LNCaP clone FGC (cell line): ENCODE results near the gene CHRND.

ENCODE experiments used
- DNase-seq: peaks from one replicate; pipeline ENCODE4 v3.0.0-alpha.2; 2011; ENCODE audit warnings: low read depth
- H3K4me3 ChIP-seq: 2 replicates; pipeline ENCODE4 v1.5.1; 2011; ENCODE audit warnings: mild to moderate bottlenecking, low read depth, low read length, control low read depth
- CTCF ChIP-seq: IDR thresholded peaks from 2 replicates; pipeline ENCODE4 v1.5.1; 2012; ENCODE audit warnings: mild to moderate bottlenecking; ENCODE audit not compliant: control insufficient read depth, insufficient read depth; ENCODE audit errors: extremely low read depth

Gene CHRND

GRCh38 chr2:232498452-232498851, 27.5 kb upstream of the CHRND start:
- DNase-seq, result no peak
- TF ChIP-seq CTCF, result no peak
- no peak overlapping the region for H3K4me3 ChIP-seq

GRCh38 chr2:232501331-232501771, 24.6 kb upstream of the CHRND start:
- TF ChIP-seq CTCF, result no peak
- no peak overlapping the region for H3K4me3 ChIP-seq
- DNase-seq, result no peak

DNA sequence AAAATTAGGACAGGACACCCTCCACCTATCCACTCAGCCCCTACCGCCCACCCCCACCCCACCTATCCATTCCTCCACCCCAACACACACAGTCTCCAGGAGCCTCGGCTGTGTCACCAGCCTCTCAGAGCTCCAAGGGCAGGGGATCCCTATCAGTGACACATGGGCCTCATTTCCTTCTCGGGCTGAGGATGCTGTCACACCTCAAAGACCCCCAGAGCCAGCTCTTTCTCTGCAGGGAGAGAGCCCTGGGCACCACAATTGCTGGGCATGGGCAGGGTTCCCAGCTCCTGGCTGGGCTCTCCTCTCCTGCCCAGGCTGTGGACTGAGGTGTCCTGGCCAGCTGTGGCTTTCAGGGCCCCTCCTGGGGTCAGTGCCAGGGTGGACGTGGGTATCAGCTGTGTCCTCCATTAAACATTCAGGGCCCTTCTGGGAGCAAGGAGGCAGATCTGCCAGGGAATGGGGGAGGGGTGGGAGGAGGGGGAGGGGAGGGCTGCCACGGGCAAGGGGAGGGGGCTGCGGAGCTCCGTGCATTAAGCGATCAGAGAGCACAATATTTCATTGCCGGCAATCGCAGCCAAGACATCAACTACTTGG, 24.1 kb upstream of the CHRND start:
- no peak for TF ChIP-seq CTCF
- no peak overlapping the region for H3K4me3 ChIP-seq
- no peak for DNase-seq

DNA sequence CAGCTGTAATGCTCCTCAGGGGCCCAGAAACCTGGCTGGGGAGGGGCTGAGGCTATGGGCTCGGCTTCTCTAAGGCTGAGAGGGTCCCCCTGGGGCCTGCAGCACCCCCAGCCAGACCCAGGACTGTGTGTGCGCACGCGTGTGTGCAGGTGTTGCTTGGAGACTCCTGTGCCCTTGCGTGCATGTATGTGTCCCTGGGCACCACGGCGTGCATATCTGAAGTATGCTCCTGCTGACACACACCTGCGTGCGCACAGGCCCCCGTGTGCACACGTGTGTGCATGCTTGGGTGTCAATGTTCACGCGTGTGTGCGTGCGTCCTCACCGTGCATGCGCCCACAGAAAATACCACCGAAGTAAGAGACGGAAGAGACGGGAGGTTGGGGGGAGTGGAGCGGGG, 23.4 kb upstream of the CHRND start:
- no peak overlapping the region for H3K4me3 ChIP-seq
- no peak for DNase-seq
- no peak for TF ChIP-seq CTCF

DNA sequence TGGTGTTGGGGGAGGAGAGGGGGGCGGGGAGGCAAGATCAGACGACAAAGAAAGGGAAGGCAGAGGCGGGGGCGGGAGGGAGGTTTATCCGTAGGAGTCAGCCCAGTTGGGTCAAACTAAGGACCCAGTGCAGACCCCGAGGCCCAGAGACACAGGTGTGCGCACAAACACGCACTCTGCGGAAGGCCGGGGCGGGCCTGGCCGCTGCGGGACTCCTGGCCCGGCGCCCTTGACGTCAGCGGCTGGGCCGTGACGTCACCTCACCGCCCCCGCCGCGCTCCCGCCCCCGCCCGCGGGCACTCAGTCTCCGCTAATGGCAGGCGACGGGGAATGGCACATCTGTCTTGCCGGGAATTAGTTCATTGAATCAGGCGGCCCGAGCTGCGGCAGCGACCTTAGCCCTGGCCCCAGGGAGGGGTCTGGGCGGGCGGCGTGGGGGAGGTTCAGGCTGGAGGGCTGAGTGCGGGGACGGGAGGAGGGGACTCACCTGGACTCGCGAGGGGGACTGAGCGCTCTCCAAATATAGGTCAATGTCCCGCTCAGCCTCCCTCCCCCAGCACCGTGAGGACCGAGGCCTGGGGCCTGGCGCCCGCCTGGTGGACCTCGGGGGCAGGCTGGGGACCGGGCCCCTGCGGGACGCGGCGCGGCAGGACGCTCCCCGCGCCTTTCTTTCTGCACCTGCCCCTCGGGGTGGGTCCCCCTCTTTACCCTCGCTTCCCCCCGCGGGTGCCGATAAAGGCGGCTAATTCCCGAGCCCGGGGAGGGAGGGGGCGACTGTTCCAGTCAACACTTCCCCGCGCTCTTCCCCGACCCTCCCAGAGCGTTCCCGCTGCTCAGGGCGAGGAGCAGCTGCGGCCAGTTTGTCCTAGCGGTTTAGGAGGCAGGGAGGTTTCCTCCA, 22.8 kb upstream of the CHRND start:
- no peak for TF ChIP-seq CTCF
- DNase-seq, result no peak
- H3K4me3 ChIP-seq, result no peak overlapping the region

- H3K4me3 ChIP-seq, result no peak overlapping the region
- TF ChIP-seq CTCF, result no peak
- DNase-seq, result no peak
Observed at GRCh38 chr2:232503809-232504323, 22.1 kb upstream of the CHRND start.
